ENCODE results near the gene HIRA. TPM values are rescaled to one million over a fixed set of nuclear protein-coding genes. Genes with fewer than 3 reads are reported as not detected.
A peak's percentile ranks its signal among the peaks of the same experiment; 100 is the strongest.

HIRA gene
- total RNA-seq, 1 donor = 17.7 TPM

DNA sequence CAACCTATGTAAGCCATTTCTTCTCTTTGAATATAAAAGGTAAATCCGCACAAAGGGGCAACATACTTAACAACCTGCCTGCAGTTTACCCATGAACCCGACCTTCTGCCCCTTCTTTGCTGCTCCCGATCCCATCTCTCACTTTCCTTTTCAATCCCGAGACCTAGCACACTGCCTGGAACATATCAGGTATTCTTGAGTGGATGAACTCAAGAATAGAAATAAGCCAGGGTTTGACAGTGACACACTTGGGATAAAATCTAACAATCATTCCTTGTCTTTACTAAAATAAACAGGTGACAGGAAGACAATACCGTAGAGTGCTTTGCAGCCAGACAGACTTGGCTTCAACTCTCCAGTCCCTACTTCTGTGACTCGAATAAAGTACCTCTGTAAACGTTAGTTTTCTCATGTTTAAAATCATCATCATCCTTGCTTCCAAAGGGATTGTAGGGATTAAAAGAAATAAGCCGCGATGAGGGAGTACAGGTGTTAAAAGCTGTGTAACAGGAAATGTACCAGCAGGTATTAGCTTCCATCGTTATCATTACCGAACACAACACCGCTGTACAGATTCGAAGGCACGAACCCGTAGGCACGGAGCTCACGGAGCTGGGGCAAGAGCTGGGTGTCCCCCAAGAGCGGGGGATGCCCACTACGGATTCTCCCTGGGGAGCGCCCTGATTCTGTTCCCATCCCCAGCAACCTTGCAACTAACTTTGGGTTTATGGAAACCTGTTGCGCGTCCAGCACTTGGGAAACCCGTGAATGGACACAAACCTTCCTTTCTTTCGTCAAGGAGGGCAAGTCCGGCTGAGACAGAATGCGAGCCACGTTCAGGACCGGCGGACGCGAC is 46.7 kb upstream of the HIRA start:
- no peak for TF ChIP-seq CTCF (IDR thresholded peaks at IDR 0.05; ENCODE audit: insufficient read depth, low read length)
- DNase-seq (ENCODE audit: low read depth) = no peak
- peak overlapping the region; percentile 96 for H3K4me3 ChIP-seq (ENCODE audit: low read depth, low read length)

GRCh38 chr22:19477321-19478044 is 46.0 kb upstream of the HIRA start:
- DNase-seq (ENCODE audit: low read depth) = peak; percentile 45
- peak overlapping the region; percentile 96 for H3K4me3 ChIP-seq (ENCODE audit: low read depth, low read length)
- peak; percentile 16 for TF ChIP-seq CTCF (IDR thresholded peaks at IDR 0.05; ENCODE audit: insufficient read depth, low read length)

DNA sequence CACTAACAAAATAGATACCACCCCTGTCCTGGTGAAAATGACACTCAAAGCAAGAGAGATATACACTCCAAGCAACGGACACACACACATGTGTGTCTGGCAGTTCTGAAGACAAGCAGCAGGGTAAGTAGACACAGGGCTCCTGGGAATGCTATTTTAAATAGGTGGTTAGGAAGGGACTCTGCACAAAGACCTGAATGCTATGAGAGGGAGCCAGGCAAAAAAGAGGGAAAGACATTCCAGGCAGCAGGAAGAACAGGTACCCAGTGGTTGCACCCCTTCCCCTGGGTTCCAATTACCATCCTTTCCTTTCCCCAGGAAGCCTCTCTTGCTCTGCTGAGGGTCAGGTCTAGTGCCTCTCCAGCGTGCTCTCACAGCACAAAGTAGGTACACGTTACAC is 44.5 kb upstream of the HIRA start:
- H3K4me3 ChIP-seq (ENCODE audit: low read depth, low read length) = no peak overlapping the region
- no peak for TF ChIP-seq CTCF (IDR thresholded peaks at IDR 0.05; ENCODE audit: insufficient read depth, low read length)
- no peak for DNase-seq (ENCODE audit: low read depth)

- DNase-seq (ENCODE audit: low read depth) = no peak
- no peak overlapping the region for H3K4me3 ChIP-seq (ENCODE audit: low read depth, low read length)
- TF ChIP-seq CTCF (IDR thresholded peaks at IDR 0.05; ENCODE audit: insufficient read depth, low read length) = peak; percentile 11
These were observed 42.0 kb upstream of the HIRA start for GRCh38 chr22:19473578-19473977.

DNA sequence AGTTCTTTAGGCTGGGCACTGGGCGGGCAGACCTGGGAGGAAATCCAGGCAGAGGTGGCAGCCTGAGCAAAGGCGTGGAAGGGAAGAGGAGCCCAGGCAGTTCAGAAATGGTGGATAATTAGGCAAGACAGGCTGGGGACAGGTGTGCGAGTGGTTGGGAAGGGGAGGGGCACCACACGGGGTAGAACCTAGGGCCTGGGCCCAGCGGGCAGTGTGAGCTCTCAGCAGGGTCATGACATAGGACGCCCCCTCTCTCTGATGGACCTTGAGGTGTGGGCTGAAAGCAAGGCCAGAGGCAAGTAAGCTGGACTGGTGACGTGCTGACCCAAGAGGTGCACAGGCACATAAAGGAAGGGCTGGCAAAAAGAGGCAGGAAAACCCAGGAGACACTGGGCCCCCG is 40.7 kb upstream of the HIRA start:
- no peak for DNase-seq (ENCODE audit: low read depth)
- no peak overlapping the region for H3K4me3 ChIP-seq (ENCODE audit: low read depth, low read length)
- no peak for TF ChIP-seq CTCF (IDR thresholded peaks at IDR 0.05; ENCODE audit: insufficient read depth, low read length)

- H3K4me3 ChIP-seq (ENCODE audit: low read depth, low read length) = no peak overlapping the region
- no peak for DNase-seq (ENCODE audit: low read depth)
- TF ChIP-seq CTCF (IDR thresholded peaks at IDR 0.05; ENCODE audit: insufficient read depth, low read length) = no peak
These were observed 40.0 kb upstream of the HIRA start for GRCh38 chr22:19471572-19471971.

Data from fibroblast of the aortic adventitia (primary cell).